Measurements from ENCODE around the gene PLA2G2D. TPM values are rescaled to one million over a fixed set of nuclear protein-coding genes. Genes with fewer than 3 reads are reported as not detected.

PLA2G2D gene
- total and polyA plus RNA-seq, 12 donors = not detected

DNA sequence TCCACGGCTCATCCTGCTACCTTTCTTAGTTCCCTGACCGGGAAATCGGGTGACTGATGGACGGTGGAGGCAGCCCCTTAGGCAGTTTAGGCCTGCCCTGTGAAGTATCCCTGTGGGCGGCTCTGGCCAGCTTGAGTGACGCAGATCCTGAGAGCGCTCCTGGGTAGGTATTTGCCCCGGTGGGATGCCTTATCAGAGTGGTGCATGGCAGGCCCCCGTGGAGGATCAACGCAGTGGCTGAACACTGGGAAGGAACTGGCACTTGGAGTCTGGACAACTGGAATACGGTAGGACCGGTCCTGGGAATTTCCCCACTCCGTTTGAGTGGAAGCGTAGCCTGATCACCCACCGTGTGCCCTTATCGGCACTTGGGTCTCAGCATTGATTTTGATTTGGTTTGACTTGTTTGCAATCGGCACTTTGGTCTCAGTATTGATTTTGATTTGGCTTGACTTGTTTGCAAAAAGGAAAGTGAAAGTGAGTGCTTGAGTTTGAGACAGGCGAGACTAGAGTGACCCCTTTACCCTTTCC, 35.0 kb upstream of the PLA2G2D start:
- TF ChIP-seq POLR2A (IDR thresholded peaks at IDR 0.05) = no peak
- TF ChIP-seq CTCF (IDR thresholded peaks at IDR 0.05) = no peak
- no peaks in the 10 kb centered on the region for H3K27me3 ChIP-seq
- H3K36me3 ChIP-seq (replicated peaks in 1 of 2) = no peaks in the 10 kb centered on the region
- WGBS, 4 donors = 80 to 90% (median 83%) methylated on average over 13 to 18 of the region's 18 CpGs
- DNase-seq = no peak
- H3K27ac ChIP-seq = peak overlapping the region in 2 of 5 donors; percentile 41 to 71
- no peaks in the 10 kb centered on the region for H3K9me3 ChIP-seq (replicated peaks in 1 of 3)
- H3K4me1 ChIP-seq (replicated peaks in 1 of 2) = peaks cover 5 to 13% of the 10 kb centered on the region in 2 donors
- H3K4me3 ChIP-seq = no peak overlapping the region
- intact Hi-C loops (cut with DNase I) = loop anchor here (5.0 kb wide), 2 partner anchors 52 to 232 kb away; partner anchors contain the start of gene PLA2G2E (in 1 of the 2)

DNA sequence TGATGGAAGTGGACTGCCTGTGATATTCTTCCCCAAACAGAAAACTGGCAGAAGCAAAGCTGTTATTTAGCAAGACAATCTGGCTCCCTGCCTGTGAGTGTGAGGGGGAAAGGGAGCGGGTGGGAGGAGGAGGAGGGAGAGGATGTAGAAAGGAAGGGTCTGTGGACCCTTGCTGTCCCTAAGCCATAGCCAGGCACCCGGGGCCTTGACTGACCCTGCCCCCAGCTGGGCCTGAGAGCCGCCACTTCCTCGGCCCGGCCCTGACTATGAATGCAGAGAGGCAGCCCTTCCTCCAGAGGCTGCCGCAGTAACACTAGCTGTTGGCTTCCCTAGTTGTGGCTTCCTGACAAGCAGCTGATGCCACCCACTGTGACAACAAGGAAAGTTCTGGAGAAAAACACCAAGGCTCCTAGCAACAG, 33.7 kb upstream of the PLA2G2D start:
- Histone ChIP-seq H3K27me3 (no peaks in the 10 kb centered on the region), H3K4me3 (no peak overlapping the region), H3K27ac (peak overlapping the region in 2 of 5 donors; percentile 56 to 76), H3K36me3 (replicated peaks in 1 of 2) (no peaks in the 10 kb centered on the region), H3K4me1 (replicated peaks in 1 of 2) (peaks cover 5 to 13% of the 10 kb centered on the region in 2 donors), H3K9me3 (replicated peaks in 1 of 3) (no peaks in the 10 kb centered on the region)
- DNase-seq = peak in 4 of 7 donors; percentile 39 to 55 (median 43)
- no peak for TF ChIP-seq POLR2A (IDR thresholded peaks at IDR 0.05)
- no peak for TF ChIP-seq CTCF (IDR thresholded peaks at IDR 0.05)
- intact Hi-C loops (cut with DNase I) = loop anchor here (2.0 to 5.0 kb wide), 3 partner anchors 51 to 234 kb away; partner anchors contain the start of gene PLA2G2E (in 1 of the 2)
- 38 to 76% (median 60%) methylated on average over 6 of the region's 6 CpGs for WGBS, 4 donors

DNA sequence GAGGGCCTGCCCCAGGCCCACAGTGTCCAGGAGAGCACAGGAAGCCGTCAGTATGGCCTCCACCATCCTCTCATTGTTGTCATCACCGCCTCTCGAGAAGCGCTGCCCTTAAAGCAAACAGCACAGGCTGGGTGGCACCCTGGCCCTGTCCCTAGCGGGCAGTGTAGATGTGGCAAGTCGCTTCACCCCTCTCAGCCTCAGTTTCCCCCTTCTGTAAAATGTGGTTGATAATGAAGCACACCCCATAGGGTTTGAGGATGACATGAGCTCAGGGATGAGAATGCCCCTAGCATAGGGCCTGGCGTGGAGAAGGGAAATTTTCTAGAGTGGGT, 33.2 kb upstream of the PLA2G2D start:
- no peaks in the 10 kb centered on the region for H3K27me3 ChIP-seq
- no peaks in the 10 kb centered on the region for H3K36me3 ChIP-seq (replicated peaks in 1 of 2)
- H3K27ac ChIP-seq = peak overlapping the region in 2 of 5 donors; percentile 56 to 76
- no peak overlapping the region for H3K4me3 ChIP-seq
- 45 to 89% (median 57%) methylated on average over 3 to 7 of the region's 7 CpGs for WGBS, 4 donors
- no peak for DNase-seq
- H3K4me1 ChIP-seq (replicated peaks in 1 of 2) = peaks cover 5 to 13% of the 10 kb centered on the region in 2 donors
- intact Hi-C loops (cut with DNase I) = loop anchor here (2.0 to 5.0 kb wide), 3 partner anchors 50 to 234 kb away; partner anchors contain the start of gene PLA2G2E (in 1 of the 2)
- no peaks in the 10 kb centered on the region for H3K9me3 ChIP-seq (replicated peaks in 1 of 3)
- TF ChIP-seq CTCF (IDR thresholded peaks at IDR 0.05) (peak in 2 of 6 experiments; percentile 15 to 25), POLR2A (IDR thresholded peaks at IDR 0.05) (no peak)

- H3K36me3 ChIP-seq (replicated peaks in 1 of 2) = no peaks in the 10 kb centered on the region
- peaks cover 5 to 13% of the 10 kb centered on the region in 2 donors for H3K4me1 ChIP-seq (replicated peaks in 1 of 2)
- 0 to 12% (median 4%) methylated on average over 5 to 29 of the region's 29 CpGs for WGBS, 4 donors
- intact Hi-C loops (cut with DNase I) = loop anchor here (2.0 to 5.0 kb wide), 3 partner anchors 50 to 233 kb away; partner anchors contain the start of gene PLA2G2E (in 1 of the 2)
- H3K9me3 ChIP-seq (replicated peaks in 1 of 3) = no peaks in the 10 kb centered on the region
- H3K4me3 ChIP-seq = peak overlapping the region in 1 of 4 donors; percentile 29
- peak; percentile 82 to 90 (median 84) for DNase-seq
- H3K27me3 ChIP-seq = no peaks in the 10 kb centered on the region
- peak overlapping the region in 1 of 5 donors; percentile 76 for H3K27ac ChIP-seq
- TF ChIP-seq POLR2A (IDR thresholded peaks at IDR 0.05) = no peak
- TF ChIP-seq CTCF (IDR thresholded peaks at IDR 0.05) = peak; percentile 87 to 97 (median 94)
These were observed 32.7 kb upstream of the PLA2G2D start for GRCh38 chr1:20151906-20152598.
